Sigmoid colon (tissue), 7 donors: ENCODE measurements around the gene CRYBB2. TPM values are rescaled to one million over a fixed set of nuclear protein-coding genes. Genes with fewer than 3 reads are reported as not detected.
"Not testable (repeated sequence)": the region's sequence is repeated elsewhere in the genome, so short reads cannot be mapped to it uniquely, and the experiment has no call there.

Experiments
- DNase-seq: peaks from one replicate; pipeline ENCODE4 v3.0.0-alpha.2; 2019
- H3K27ac ChIP-seq, 4 donors: fragments of 200-600 bp; sonication (generic); one replicate each; pipeline ENCODE4 v1.5.1; 2016 to 2019; ENCODE audit warnings: mild to moderate bottlenecking in 1 of 4
- H3K27me3 ChIP-seq, 3 donors: fragments of 200-600 bp; sonication (generic); one replicate each; pipeline ENCODE4 v1.5.1; 2019; ENCODE audit warnings: mild to moderate bottlenecking in 1 of 3
- H3K36me3 ChIP-seq, 4 donors: fragments of 200-600 bp; sonication (generic); one replicate each; pipeline ENCODE4 v1.5.1; 2016 to 2019
- H3K4me1 ChIP-seq, 4 donors: fragments of 200-600 bp; sonication (generic); one replicate each; pipeline ENCODE4 v1.5.1; 2017 to 2019
- H3K4me3 ChIP-seq, 4 donors: fragments of 200-600 bp; sonication (generic); one replicate each; pipeline ENCODE4 v1.5.1; 2017 to 2019; ENCODE audit warnings: mild to moderate bottlenecking in 2 of 4, moderate library complexity in 1 of 4
- H3K9me3 ChIP-seq, 4 donors: fragments of 200-600 bp in 3 of 4; sonication (generic) in 3 of 4; one replicate each; pipeline versions ENCODE4 v1.5.1 to v1.6.1; 2013 to 2019
- CTCF ChIP-seq, 4 experiments: fragments of 450-650 bp in 3 of 4; fragments of 200-600 bp in 1 of 4; IDR thresholded peaks; one replicate each; pipeline ENCODE4 v1.5.1; 2016 to 2019; ENCODE audit warnings: antibody characterized with exemption in 4 of 4, mild to moderate bottlenecking in 3 of 4, moderate library complexity in 2 of 4
- EP300 ChIP-seq, 4 donors: sonication (generic); formaldehyde crosslinking; IDR thresholded peaks; one replicate each; pipeline ENCODE4 v1.6.1; 2017; ENCODE audit warnings: antibody characterized with exemption in 4 of 4
- POLR2A ChIP-seq, 2 donors: fragments of 450-650 bp; IDR thresholded peaks; one replicate each; pipeline ENCODE4 v1.6.1; 2016; ENCODE audit warnings: antibody characterized with exemption in 2 of 2, mild to moderate bottlenecking in 2 of 2, moderate library complexity in 2 of 2
- POLR2AphosphoS5 ChIP-seq, 4 donors: sonication (generic); formaldehyde crosslinking; IDR thresholded peaks; one replicate each; pipeline ENCODE4 v1.6.1; 2017; ENCODE audit warnings: antibody characterized with exemption in 4 of 4
- WGBS, 2 donors: extraction: QIAGEN DNeasy Blood & Tissue Kit; methylation state at CpG; one replicate each; pipeline ENCODE4 v1.1.7; 2013; 5-methylcytosine and 5-hydroxymethylcytosine counted together
- intact Hi-C: fragments of 100-400 bp; cut with DNase I; formaldehyde crosslinking; loops from one replicate; pipeline ENCODE4 v1.15.1; 2023
- polyA plus RNA-seq, 3 donors: library from polyadenylated mRNA; stranded (reverse); fragments of 200-250 nt; gene quantifications; one replicate each; pipeline ENCODE4 v1.2.3, GENCODE V29; 2013
- total RNA-seq, 4 donors: library from RNA; depleted of rRNA; stranded (reverse); fragments of >200 nt; gene quantifications; one replicate each; pipeline ENCODE4 v1.1.0, GENCODE V29; 2016
- donor health status: healthy with polysubstance abuse.
- donor health status: Bipolar disorder and iron deficiency.
- donor health status: healthy.

CRYBB2 gene
- total and polyA plus RNA-seq, 7 donors = 0.32 to 1.1 TPM; not detected in 5

GRCh38 chr22:25203082-25203481 is 16.4 kb upstream of the CRYBB2 start:
- TF ChIP-seq POLR2A (IDR thresholded peaks at IDR 0.05) (no peak), CTCF (IDR thresholded peaks at IDR 0.05) (no peak), POLR2AphosphoS5 (IDR thresholded peaks at IDR 0.05) (no peak), EP300 (IDR thresholded peaks at IDR 0.05) (no peak)
- H3K4me3 ChIP-seq = no peak overlapping the region
- intact Hi-C loops = loop anchor here (10.0 kb wide), 1 partner anchor 572 kb away; no protein-coding TSS in a partner anchor
- no peaks in the 10 kb centered on the region for H3K4me1 ChIP-seq
- no peaks in the 10 kb centered on the region for H3K27me3 ChIP-seq
- H3K27ac ChIP-seq = no peak overlapping the region
- DNase-seq = no peak
- 93 to 94% methylated on average over 4 of the region's 4 CpGs for WGBS, 2 donors
- no peaks in the 10 kb centered on the region for H3K36me3 ChIP-seq
- H3K9me3 ChIP-seq = no peaks in the 10 kb centered on the region

- not testable (repeated sequence) for H3K4me1 ChIP-seq, H3K27ac ChIP-seq, H3K27me3 ChIP-seq, DNase-seq, H3K4me3 ChIP-seq, H3K36me3 ChIP-seq, H3K9me3 ChIP-seq
- 60 to 83% methylated on average over 7 of the region's 7 CpGs for WGBS, 2 donors
- intact Hi-C loops = loop anchor here (10.0 kb wide), 1 partner anchor 570 kb away; no protein-coding TSS in a partner anchor
These were observed 14.9 kb upstream of the CRYBB2 start for GRCh38 chr22:25204547-25204946.

GRCh38 chr22:25205847-25206246 is 13.6 kb upstream of the CRYBB2 start:
- intact Hi-C loops = loop anchor here (10.0 kb wide), 1 partner anchor 569 kb away; no protein-coding TSS in a partner anchor
- WGBS, 2 donors = 77 to 89% methylated on average over 1 of the region's 1 CpG
- no peak for TF ChIP-seq CTCF (IDR thresholded peaks at IDR 0.05)
- TF ChIP-seq POLR2A (IDR thresholded peaks at IDR 0.05) = no peak

GRCh38 chr22:25206998-25207397 is 12.4 kb upstream of the CRYBB2 start:
- Histone ChIP-seq H3K36me3 (no peaks in the 10 kb centered on the region), H3K27me3 (no peaks in the 10 kb centered on the region), H3K4me3 (no peak overlapping the region), H3K4me1 (no peaks in the 10 kb centered on the region), H3K27ac (no peak overlapping the region), H3K9me3 (no peaks in the 10 kb centered on the region)
- intact Hi-C loops = loop anchor here (10.0 kb wide), 1 partner anchor 568 kb away; no protein-coding TSS in a partner anchor
- WGBS, 2 donors = 92 to 94% methylated on average over 21 of the region's 21 CpGs
- no peak for TF ChIP-seq POLR2AphosphoS5 (IDR thresholded peaks at IDR 0.05)
- no peak for TF ChIP-seq POLR2A (IDR thresholded peaks at IDR 0.05)
- TF ChIP-seq CTCF (IDR thresholded peaks at IDR 0.05) = no peak
- TF ChIP-seq EP300 (IDR thresholded peaks at IDR 0.05) = no peak
- DNase-seq = no peak

More at GRCh38 chr22:25205847-25206246, 13.6 kb upstream of the CRYBB2 start:
- H3K27ac ChIP-seq = no peak overlapping the region
- no peaks in the 10 kb centered on the region for H3K9me3 ChIP-seq
- no peaks in the 10 kb centered on the region for H3K27me3 ChIP-seq
- no peaks in the 10 kb centered on the region for H3K36me3 ChIP-seq
- no peaks in the 10 kb centered on the region for H3K4me1 ChIP-seq
- no peak overlapping the region for H3K4me3 ChIP-seq
- DNase-seq = no peak

- DNase-seq = no peak
- no peaks in the 10 kb centered on the region for H3K36me3 ChIP-seq
- no peak for TF ChIP-seq POLR2AphosphoS5 (IDR thresholded peaks at IDR 0.05)
- no peak for TF ChIP-seq POLR2A (IDR thresholded peaks at IDR 0.05)
- TF ChIP-seq EP300 (IDR thresholded peaks at IDR 0.05) = no peak
- no peak for TF ChIP-seq CTCF (IDR thresholded peaks at IDR 0.05)
- no peaks in the 10 kb centered on the region for H3K27me3 ChIP-seq
- WGBS, 2 donors = 40 to 44% methylated on average over 2 of the region's 2 CpGs
- no peak overlapping the region for H3K27ac ChIP-seq
- H3K4me1 ChIP-seq = no peaks in the 10 kb centered on the region
- H3K4me3 ChIP-seq = no peak overlapping the region
- intact Hi-C loops = loop anchor here (10.0 kb wide), 1 partner anchor 567 kb away; no protein-coding TSS in a partner anchor
- H3K9me3 ChIP-seq = no peaks in the 10 kb centered on the region
These were observed 11.8 kb upstream of the CRYBB2 start for GRCh38 chr22:25207553-25208157.
